ENCODE results near the gene SELENOI.

DNA sequence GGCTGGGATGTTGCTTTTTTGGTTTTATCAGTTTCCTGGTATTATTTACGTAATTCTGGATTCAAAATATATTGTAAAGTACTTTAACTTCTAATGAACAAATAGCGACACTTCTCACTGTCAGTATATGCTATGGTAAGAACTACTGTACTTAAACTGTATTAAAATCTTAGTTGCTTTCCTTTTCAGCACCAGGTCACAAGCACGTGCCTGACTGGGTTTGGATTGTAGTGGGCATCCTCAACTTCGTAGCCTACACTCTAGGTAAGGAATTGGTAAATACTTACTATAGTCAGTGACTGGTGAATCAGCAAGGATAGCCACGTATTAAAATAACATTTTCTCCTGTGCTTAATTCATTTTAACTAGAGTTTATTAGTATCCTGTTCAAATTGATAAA, 21.0 kb downstream of the SELENOI start:
- TF ChIP-seq EZH2 (IDR thresholded peaks at IDR 0.05) (no peak), POLR2AphosphoS5 (IDR thresholded peaks at IDR 0.05; ENCODE audit: borderline replicate concordance, low read depth, low read length) (no peak), FOXP2 (optimal IDR thresholded peaks at IDR 0.05; ENCODE audit: control extremely low read depth, extremely low read length, insufficient read depth) (no peak)

Data from SK-N-MC (cell line).